HG03521 (cell line): Measurements from ENCODE around the gene CFD.
"Not testable (repeated sequence)": the region's sequence is repeated elsewhere in the genome, so short reads cannot be mapped to it uniquely, and the experiment has no call there.

ENCODE experiments used
- ATAC-seq: cut with Tn5 transposase; IDR thresholded peaks from one replicate; pipeline ENCODE4 v1.9.1; 2021; ENCODE audit warnings: mild to moderate bottlenecking, moderate library complexity; ENCODE audit not compliant: unreplicated experiment

CFD gene

DNA sequence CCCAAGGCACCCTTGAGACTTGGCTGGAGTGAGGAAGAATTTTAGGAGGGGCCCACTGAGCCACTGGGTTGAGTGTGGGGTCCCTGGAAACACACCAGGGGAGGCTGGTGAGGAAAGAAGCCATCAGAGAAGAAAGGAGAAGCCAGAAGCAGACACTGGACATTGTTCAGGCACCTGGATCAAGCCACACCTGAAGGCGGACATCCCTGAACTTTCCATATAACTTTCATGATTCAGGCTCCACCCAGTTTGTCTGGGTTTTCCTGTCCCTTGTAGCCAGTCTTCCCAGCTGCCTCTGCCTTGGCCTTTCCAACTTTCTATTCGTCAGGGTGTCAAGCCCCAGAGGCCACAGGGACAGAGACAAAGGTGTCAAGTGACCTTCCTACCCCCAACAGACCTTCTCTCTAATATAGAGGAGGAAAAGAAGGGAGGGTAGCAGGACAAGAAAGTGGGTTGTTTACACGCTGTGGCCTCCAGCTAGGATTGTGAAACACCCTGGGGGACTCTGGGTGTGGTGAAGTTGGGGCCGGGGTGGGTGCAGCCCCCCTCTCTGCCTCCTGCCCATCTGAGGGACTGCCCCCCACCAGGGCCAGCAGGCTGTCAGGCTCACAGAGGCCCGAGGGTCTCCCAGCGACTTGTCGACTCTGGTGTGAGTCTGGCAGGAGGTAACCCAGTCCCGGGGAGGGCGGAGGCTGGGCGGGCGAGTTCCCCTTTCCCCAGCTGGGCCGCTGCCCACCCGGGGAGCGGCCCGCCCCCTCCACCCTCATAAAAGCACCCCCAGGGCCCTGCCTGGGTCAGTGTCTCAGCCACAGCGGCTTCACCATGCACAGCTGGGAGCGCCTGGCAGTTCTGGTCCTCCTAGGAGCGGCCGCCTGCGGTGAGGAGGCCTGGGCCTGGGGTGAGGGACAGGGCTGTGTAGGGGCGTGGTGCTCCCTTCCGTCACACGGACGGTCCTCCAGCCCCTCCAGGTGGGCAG lies at the start of gene CFD:
TSS of gene CFD (plus strand) at position 797 of the 976 bp plus-strand sequence. CDS start at position 823, 26 bp downstream.
- no peak for ATAC-seq

DNA sequence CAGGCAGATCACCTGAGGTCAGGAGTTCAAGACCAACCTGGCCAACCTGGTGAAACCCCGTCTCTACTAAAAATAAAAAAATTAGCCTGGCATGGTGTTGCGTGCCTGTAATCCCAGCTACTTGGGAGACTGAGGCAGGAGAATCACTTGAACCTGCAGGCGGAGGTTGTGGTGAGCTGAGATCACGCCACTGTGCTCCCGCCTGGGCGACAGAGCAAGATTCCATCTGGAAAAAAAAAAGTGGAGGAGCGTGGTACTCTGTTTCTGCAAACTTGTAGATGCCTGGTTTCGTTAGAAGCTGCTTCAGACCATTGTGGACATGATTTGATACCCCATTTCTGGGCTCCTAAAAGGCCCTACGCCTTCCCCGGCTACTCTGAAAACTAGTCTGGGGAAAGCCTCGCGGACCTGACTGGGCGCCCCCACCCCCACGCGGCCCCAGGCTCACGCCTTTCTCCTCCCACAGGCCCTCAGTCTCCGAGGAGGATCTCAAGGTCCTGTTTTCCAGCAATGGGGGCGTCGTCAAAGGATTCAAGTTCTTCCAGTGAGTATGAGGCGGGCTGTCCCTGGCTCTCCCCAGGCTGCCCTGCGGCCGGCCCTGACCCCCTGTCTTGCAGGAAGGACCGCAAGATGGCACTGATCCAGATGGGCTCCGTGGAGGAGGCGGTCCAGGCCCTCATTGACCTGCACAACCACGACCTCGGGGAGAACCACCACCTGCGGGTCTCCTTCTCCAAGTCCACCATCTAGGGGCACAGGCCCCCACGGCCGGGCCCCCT lies 49.2 kb upstream of the CFD start:
- ATAC-seq = no peak

DNA sequence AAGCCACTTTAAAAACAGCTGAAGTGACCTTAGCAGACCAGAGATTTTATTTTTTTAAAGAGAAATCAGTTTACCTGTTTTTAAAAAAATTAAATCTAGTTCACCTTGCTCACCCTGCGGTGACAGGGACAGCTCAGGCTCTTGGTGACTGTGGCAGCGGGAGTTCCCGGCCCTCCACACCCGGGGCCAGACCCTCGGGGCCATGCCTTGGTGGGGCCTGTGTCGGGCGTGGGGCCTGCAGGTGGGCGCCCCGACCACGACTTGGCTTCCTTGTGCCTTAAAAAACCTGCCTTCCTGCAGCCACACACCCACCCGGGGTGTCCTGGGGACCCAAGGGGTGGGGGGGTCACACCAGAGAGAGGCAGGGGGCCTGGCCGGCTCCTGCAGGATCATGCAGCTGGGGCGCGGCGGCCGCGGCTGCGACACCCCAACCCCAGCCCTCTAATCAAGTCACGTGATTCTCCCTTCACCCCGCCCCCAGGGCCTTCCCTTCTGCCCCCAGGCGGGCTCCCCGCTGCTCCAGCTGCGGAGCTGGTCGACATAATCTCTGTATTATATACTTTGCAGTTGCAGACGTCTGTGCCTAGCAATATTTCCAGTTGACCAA lies 48.5 kb upstream of the CFD start:
- ATAC-seq = no peak

DNA sequence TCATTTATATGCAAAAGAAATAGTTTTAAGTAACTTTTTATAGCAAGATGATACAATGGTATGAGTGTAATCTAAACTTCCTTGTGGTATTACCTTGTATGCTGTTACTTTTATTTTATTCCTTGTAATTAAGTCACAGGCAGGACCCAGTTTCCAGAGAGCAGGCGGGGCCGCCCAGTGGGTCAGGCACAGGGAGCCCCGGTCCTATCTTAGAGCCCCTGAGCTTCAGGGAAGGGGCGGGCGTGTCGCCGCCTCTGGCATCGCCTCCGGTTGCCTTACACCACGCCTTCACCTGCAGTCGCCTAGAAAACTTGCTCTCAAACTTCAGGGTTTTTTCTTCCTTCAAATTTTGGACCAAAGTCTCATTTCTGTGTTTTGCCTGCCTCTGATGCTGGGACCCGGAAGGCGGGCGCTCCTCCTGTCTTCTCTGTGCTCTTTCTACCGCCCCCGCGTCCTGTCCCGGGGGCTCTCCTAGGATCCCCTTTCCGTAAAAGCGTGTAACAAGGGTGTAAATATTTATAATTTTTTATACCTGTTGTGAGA lies 47.9 kb upstream of the CFD start:
- no peak for ATAC-seq

DNA sequence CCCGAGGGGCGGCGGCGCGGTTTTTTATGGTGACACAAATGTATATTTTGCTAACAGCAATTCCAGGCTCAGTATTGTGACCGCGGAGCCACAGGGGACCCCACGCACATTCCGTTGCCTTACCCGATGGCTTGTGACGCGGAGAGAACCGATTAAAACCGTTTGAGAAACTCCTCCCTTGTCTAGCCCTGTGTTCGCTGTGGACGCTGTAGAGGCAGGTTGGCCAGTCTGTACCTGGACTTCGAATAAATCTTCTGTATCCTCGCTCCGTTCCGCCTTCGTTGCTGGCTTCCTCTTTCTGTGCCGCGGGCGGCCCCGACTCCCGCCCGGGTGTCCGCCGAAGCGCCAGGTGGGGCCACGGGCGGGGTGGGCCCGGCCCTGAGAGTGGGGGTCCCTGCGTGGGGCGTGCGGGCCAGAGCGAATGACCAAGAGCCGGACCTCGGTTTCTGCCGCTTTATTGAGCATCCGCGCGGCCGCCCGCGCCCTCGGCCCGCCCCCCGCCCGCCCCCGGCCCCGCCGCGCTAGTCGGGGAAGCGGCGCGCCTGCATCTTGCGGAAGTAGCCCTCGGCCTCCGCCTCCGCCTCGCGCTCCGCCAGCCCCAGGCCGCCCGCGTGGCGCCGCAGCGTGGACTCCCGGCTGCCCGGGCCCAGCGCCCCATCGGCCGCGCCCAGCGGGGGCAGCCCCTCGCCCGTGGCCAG lies 47.3 kb upstream of the CFD start:
- ATAC-seq = no peak

DNA sequence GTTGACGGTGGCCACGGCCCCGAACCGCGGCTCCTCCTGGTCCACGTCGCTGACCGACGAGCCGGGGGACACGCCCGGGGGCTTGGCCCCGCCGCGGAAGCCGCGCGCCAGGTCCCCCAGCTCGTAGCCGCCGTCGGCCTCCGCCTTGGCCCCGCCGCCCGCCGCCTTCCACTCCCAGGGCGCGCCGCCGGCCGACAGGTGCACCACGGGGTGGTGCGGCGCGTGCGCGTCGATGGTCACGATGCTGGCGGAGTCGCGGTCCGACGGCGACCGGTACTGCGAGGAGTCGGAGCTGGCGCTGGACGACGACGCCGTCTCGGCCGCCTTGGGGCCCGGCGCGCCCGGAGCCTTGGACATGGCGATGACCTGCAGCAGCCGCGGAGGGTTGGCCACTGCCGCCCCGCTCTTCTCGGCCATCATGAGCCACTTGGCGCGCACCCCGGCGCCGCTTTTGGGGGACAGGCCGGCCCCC lies 46.7 kb upstream of the CFD start:
- no peak for ATAC-seq

DNA sequence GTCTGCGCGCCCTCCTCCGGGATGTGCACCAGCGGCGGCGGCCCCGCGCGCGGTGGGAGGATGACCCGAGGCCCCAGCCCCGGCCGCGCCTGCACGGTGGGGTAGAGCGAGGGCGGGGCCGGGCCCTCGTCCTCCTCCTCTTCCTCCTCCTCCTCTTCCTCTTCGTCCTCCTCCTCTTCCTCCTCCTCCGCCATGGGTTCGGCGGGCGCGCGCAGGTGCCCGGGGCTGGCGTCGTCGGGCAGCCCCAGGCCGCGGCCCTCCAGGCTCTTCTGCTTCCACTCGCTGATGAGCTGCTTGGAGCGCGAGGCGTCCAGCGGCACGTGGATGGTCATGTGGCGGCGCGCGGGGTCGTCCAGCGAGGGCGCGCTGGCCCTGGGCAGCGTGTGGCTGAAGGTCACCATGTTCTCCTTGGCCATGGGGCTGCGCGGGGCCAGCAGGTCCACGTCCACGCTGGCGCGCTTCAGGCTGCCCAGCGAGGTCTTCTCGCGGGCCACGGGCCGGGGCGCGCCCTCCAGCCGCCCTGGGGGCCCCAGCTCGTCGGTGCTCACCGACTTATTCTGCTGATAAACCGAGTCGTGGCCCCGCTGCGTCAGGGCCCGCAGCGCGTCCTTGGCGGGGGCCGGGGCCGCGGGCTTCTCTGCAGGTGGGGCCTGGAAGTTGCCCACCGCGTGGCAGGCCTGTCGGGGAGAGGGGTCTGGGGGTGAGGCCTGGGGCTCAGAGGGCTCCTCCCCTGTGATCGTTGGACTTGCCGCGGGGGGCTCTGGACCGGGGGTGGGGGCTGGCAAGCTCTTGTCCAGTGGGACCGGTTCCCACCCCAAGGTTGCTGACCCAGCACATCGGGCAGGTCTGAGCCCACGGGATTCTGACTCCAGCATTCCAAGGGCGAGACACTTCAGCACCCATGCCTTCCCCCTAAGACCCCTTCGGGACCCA lies 46.0 kb upstream of the CFD start:
- ATAC-seq = no peak

DNA sequence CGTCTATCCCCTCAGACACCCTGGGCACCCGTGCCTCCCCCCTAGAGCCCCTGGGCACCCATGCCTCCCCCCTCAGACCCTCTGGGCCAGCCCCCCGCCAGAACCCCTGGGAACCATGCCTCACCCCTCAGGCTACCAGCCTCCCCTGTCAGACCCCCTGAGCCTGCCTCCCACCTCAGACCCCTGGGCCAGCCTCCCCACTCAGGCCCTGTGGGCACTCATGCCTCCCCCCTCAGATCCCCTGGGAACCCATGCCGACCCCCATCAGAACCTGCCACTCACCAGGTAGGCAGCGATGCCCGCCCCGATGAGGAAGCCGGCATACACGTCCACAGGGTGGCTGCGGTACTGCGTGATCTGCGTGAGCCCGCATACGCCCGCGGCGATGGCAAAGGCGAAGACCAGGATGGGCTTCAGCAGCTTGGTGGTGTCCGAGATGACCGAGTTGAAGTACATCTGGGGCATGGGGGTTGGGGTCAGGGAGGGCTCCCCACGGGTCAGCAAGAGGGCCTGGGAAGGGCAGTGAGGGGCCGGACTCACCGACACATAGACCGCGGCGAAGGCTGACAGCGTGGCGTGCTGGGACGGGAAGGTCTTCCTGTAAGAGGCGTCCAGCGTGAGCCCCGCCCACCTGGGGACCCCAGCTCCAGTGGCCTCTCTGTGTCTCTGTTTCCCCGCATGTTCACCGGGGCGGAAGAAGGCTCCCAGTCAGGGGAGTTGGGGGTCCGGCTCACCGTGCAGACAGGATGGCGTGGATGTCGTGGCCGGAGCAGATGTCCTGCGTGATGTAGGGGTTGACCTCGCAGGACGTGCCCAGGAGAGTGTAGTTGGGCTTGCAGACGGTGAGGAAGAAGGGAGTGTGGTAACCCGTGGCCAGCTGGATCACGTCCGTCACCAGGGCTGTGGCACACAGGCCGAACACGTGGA lies 45.0 kb upstream of the CFD start:
- ATAC-seq = no peak

DNA sequence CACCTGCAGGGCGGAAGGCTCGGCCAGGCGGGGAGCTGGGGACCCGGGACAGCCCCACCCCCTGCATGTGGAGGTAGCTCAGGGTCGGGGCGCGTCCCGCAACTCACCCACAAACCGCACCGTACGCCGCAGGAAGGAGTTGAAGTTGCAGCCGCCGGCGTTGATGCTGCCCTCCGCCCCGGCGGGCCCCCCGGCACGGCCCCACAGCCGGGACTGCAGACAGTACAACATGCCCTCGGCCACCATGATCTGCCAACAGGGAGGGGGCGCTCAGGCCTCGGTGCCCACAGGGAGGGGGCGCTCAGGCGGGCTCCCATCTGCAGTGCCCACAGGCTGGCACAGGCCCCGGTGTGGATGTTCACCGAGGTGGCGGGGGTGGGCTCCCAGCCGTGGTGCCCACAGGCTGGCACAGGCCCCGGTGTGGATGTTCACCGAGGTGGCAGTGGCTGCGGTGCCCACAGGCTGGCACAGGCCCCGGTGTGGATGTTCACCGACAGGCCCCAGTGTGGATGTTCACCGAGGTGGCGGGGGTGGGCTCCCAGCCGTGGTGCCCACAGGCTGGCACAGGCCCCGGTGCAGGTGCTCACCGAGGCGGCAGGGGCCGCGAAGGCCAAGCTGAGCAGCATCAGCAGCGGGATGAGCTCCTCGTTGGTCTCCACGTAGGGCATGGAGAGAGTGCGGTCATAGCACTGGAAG lies 44.2 kb upstream of the CFD start:
- no peak for ATAC-seq

DNA sequence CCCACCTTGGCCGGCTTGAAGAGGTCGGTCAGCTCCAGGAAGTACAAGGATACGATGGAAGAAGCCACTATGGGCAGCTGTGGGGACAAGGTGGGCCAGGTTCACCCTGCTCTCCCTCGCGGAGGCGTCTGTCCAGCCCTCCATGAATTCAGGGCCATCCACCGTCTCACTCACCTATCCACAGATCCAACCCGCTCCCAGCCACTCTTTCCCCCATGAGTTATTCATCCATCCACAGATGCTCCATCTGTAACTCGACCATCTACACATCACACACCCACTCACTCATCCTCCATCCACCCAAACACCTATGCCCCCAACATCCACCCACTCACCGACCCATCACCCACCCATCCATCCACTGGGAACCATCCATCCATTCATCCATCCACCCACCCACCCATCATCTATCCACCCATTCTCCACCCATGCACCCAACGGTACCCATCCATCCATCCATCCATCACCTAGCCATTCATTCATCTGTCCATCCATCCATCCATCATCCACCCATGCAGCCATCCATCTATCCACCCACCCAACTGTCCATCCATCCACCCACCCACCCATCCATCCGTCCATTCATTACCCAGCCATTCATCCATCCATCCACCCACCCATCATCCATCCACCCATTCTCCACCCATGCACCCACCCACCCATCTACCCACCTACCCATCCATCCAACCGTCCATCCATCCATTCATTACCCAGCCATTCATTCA lies 43.5 kb upstream of the CFD start:
- no peak for ATAC-seq

DNA sequence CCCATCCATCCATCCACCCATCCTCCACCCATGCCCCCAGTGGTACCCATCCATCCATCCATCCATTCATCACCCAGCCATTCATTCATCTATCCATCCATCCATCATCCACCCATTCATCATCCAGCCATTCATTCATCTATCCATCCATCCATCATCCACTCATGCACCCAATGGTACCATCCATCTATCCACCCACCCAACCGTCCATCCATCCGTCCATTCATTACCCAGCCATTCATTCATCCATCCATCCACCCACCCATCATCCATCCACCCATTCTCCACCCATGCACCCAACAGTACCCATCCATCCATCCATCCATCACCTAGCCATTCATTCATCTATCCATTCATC lies 43.0 kb upstream of the CFD start:
- ATAC-seq = no peak

DNA sequence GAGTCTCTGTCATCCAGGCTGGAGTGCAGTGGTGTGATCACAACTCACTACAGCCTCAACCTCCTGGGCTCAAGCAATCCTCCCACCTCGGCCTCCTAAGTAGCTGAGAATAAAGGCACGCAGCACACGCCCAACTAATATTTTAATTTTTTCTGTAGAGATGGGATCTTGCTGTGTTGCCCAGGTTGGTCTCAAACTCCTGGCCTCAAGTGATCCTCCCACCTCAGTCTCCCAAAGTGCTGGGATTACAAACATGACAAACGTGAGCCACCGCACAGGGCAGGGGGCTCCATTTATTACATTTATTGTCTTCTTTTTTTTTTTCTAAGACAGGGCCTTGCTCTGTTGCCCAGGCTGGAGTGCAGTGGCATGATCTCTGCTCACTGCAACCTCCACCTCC lies 39.3 kb upstream of the CFD start:
- not testable (repeated sequence) for ATAC-seq

DNA sequence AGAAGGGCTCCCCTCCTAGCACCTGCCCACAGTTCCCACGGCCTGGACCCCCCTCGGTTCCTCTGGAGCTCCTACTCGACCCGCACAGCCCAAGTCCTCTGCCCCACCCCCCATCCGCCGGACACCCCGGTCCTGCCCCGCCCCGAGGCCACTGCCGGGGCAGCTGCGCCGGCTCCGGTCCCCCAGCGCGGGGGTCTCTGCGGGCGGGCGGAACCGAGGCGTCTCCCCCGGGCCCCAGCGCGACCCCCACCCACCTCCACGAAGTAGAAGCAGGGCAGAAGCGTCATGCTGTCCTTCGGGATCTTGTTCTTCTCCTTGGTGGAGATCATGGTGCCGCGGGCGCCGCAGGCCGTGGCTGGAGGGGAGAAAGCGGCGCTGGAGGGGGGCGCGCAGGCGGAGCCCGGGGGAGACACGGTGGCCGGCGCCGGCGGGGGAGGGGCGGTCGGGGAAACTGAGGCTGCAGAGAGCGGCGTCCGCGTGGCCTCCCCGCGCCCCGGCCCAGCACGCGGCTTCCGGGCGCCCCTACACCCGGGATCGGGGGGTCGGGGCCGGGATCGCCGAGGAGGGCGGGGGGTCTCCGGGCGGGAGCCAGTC lies 38.1 kb upstream of the CFD start:
- ATAC-seq = no peak

DNA sequence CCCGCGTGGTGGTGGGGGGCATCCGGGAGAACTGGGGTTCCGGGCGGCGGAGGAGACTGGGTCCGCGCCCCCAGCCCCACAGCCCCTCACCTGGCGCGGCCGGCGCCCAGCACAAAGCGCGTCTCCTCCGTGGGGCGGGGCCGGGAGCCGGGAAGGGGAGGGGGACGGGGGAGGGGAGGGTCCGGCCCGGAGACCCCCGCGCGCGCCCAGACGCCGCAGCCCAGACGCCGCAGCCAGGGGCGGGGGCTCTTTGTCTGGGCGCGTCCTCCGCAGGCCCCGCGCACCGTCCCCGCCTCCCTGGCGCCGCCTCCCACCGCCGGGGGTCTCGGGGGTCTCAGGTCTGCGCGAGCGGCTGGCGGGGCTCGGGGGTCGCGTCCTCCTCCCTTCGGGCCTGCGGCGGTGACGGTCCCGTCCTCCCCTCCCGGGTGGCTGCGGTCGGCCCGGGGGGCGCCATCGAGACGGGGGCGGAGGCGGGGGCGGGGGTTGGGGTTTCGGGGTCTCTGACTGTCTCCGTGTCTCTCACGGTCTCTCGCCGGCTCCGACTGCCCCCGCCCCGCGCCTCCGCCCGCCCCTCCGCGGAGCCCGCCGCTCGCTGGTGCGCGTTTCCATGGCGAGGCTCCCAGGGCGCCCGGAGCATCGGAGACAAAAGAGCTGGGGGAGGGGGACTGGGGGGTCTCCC lies 37.5 kb upstream of the CFD start, which contains the start of gene PLPPR3:
TSS of gene PLPPR3 (minus strand) at position 131 of the 679 bp plus-strand sequence. CDS start 396 bp downstream, outside the sequence.
- no peak for ATAC-seq

DNA sequence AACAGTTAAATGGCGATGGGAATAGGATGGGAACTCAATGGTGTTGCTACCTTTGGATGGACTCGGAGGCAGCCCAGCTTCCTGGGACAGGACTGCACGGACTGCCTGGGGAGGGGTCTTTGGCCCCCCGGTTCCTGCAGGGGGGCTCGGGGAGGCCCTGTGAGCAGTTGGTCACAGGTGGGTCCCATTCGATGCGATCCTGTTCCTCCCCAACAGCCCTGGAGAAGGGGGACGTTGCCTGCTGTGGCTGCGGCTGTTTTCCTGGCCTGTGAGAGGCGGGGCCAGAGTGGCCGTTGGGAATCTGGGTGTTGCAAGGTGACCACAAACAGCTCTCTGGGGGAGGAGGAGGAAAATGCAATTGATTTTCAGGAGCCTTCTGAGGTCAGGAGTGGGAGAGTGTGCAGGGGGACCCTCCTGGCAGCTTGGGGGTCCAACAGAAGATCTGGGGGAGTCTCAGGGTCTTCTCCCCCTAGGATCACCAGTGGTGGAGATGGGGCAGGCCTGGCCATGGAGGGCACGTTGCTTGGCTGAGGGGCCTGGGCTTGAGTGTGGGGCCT lies 35.8 kb upstream of the CFD start:
- no peak for ATAC-seq

DNA sequence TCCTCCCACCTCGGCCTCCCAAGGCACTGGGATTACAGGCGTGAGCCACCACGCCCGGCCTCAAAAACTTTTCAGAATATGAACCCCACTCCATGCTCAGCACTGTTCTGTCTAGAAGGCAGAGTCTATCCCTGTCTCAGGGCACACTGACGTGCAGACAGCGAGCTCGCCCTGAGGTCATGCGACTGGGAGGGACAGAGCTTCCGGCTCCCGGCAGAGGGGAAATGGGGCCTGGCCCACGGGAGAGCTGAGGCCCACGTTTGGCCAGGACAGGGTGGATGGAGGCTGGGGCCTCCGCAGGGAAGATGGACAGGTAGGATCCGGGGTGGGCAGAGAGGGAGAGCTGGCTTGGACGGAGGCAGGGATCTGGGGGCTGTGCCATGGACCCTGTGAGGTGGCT lies 34.6 kb upstream of the CFD start:
- ATAC-seq = no peak
